ENCODE measurements around the gene CDC42BPA.

DNA sequence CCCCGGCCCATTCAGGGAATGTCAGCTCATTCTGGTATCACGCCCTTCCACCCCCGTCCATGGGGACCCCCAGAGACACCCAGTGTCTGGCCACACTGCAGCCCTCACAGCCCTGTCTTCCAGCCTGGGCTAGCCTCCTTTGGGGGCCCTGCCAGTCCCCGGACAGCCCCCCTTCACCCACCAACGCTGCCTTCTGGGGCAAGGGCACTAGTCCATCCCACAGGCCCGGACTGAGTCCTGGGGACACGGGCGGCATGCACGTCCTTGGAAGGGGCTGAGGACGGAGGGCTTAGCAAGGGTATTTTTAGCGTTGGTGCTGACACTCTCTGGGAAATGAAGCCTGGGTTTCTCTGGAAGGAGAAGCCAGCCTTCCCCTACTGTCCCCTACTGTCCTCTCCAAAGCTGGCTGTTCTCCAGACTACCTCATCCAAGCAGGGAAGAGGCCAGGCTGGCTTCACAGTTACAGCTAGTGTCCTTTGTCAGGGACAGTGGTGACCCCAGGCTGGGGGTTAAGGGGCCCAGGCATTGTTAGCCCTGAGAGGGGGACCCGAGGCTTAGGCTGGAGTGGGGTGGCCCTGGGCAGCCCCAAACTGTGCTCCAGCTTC, 338.7 kb downstream of the CDC42BPA start:
- TF ChIP-seq GATA2 (IDR thresholded peaks at IDR 0.05; ENCODE audit: low read depth, low read length) (no peak), GATA3 (IDR thresholded peaks at IDR 0.05; ENCODE audit: low read depth, low read length) (no peak)

Measured in SH-SY5Y (cell line).